Suprapubic skin (tissue), 4 donors: ENCODE results near the gene NFKBIB. TPM values are rescaled to one million over a fixed set of nuclear protein-coding genes. Genes with fewer than 3 reads are reported as not detected.

Experiments
- DNase-seq, 2 donors: peaks; one replicate each; pipeline ENCODE4 v3.0.0-alpha.2; 2019; ENCODE audit warnings: low spot score in 2 of 2
- H3K27ac ChIP-seq: fragments of 200-600 bp; sonication (generic); one replicate; pipeline ENCODE4 v1.5.1; 2019
- H3K27me3 ChIP-seq: fragments of 200-600 bp; sonication (generic); one replicate; pipeline ENCODE4 v1.5.1; 2019
- H3K36me3 ChIP-seq: fragments of 200-600 bp; sonication (generic); one replicate; pipeline ENCODE4 v1.5.1; 2019
- H3K4me1 ChIP-seq: fragments of 200-600 bp; sonication (generic); one replicate; pipeline ENCODE4 v1.5.1; 2019
- H3K4me3 ChIP-seq: fragments of 200-600 bp; sonication (generic); one replicate; pipeline ENCODE4 v1.5.1; 2019; ENCODE audit warnings: mild to moderate bottlenecking
- H3K9me3 ChIP-seq: fragments of 200-600 bp; sonication (generic); one replicate; pipeline ENCODE4 v1.5.1; 2019
- EP300 ChIP-seq: sonication (generic); formaldehyde crosslinking; IDR thresholded peaks from one replicate; pipeline ENCODE4 v1.6.1; 2017; ENCODE audit warnings: antibody characterized with exemption
- POLR2A ChIP-seq, 2 donors: fragments of 450-650 bp; IDR thresholded peaks; one replicate each; pipeline ENCODE4 v1.6.1; 2017; ENCODE audit warnings: antibody characterized with exemption in 2 of 2, mild to moderate bottlenecking in 2 of 2, moderate library complexity in 2 of 2
- POLR2AphosphoS5 ChIP-seq, 3 donors: sonication (generic); formaldehyde crosslinking; IDR thresholded peaks; one replicate each; pipeline ENCODE4 v1.6.1; 2017; ENCODE audit warnings: antibody characterized with exemption in 3 of 3
- WGBS: methylation state at CpG from one replicate; pipeline ENCODE4 v1.1.5; 2018; 5-methylcytosine and 5-hydroxymethylcytosine counted together
- total RNA-seq, 4 donors: library from RNA; depleted of rRNA; stranded (reverse); fragments of >200 nt; gene quantifications; one replicate each; pipeline ENCODE4 v1.1.0, GENCODE V29; 2016
- TF ChIP-seq, protein P1 (sequence below), 2 donors: fragments of 200-600 bp in 1 of 2; fragments of 450-650 bp in 1 of 2; sonication (generic) in 1 of 2; IDR thresholded peaks; one replicate each; pipeline ENCODE4 v1.5.1; 2016 to 2019; ENCODE audit warnings: antibody characterized with exemption in 2 of 2, mild to moderate bottlenecking in 1 of 2, moderate library complexity in 1 of 2

Gene NFKBIB
- total RNA-seq, 4 donors from 2014 or later = 18.1 to 25.4 (median 21.1) TPM

GRCh38 chr19:38949580-38950367 is 50.0 kb downstream of the NFKBIB start:
- H3K27ac ChIP-seq = no peak overlapping the region
- H3K4me3 ChIP-seq = peak overlapping the region; percentile 42
- peak; percentile 90 for DNase-seq
- no peaks in the 10 kb centered on the region for H3K9me3 ChIP-seq
- H3K4me1 ChIP-seq = peaks cover 7% of the 10 kb centered on the region
- WGBS = 11% methylated on average over 36 of the region's 72 CpGs
- TF ChIP-seq POLR2A (IDR thresholded peaks at IDR 0.05) = no peak
- H3K36me3 ChIP-seq = peaks cover 19% of the 10 kb centered on the region
- no peaks in the 10 kb centered on the region for H3K27me3 ChIP-seq

DNA sequence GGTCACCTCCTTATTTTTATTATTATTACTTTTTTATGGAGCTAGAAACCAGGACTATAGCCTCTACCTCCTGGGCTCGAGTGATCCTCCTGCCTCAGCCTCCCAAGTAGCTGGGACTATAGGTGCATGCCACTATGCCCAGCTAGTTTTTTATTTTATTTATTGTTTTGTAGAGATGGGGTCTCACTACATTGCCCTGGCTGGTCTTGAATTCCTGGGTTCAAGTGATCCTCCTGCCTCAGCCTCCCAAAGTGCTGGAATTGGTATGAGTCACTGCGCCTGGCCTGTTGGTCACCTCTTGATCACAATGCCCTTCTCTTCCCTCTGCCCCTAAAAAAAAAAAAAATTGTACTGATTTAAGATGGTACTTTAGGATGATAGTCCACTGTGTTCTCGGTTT is 51.4 kb downstream of the NFKBIB start:
- Histone ChIP-seq H3K27me3 (no peaks in the 10 kb centered on the region), H3K27ac (no peak overlapping the region), H3K36me3 (peaks cover 12% of the 10 kb centered on the region), H3K4me1 (peaks cover 7% of the 10 kb centered on the region), H3K4me3 (no peak overlapping the region), H3K9me3 (no peaks in the 10 kb centered on the region)
- no peak for TF ChIP-seq POLR2AphosphoS5 (IDR thresholded peaks at IDR 0.05)
- no peak for TF ChIP-seq EP300
- TF ChIP-seq, protein P1, sequence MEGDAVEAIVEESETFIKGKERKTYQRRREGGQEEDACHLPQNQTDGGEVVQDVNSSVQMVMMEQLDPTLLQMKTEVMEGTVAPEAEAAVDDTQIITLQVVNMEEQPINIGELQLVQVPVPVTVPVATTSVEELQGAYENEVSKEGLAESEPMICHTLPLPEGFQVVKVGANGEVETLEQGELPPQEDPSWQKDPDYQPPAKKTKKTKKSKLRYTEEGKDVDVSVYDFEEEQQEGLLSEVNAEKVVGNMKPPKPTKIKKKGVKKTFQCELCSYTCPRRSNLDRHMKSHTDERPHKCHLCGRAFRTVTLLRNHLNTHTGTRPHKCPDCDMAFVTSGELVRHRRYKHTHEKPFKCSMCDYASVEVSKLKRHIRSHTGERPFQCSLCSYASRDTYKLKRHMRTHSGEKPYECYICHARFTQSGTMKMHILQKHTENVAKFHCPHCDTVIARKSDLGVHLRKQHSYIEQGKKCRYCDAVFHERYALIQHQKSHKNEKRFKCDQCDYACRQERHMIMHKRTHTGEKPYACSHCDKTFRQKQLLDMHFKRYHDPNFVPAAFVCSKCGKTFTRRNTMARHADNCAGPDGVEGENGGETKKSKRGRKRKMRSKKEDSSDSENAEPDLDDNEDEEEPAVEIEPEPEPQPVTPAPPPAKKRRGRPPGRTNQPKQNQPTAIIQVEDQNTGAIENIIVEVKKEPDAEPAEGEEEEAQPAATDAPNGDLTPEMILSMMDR (IDR thresholded peaks at IDR 0.05) = no peak
- TF ChIP-seq POLR2A (IDR thresholded peaks at IDR 0.05) = no peak
- no peak for DNase-seq
- WGBS = 97% methylated on average over 3 of the region's 3 CpGs

DNA sequence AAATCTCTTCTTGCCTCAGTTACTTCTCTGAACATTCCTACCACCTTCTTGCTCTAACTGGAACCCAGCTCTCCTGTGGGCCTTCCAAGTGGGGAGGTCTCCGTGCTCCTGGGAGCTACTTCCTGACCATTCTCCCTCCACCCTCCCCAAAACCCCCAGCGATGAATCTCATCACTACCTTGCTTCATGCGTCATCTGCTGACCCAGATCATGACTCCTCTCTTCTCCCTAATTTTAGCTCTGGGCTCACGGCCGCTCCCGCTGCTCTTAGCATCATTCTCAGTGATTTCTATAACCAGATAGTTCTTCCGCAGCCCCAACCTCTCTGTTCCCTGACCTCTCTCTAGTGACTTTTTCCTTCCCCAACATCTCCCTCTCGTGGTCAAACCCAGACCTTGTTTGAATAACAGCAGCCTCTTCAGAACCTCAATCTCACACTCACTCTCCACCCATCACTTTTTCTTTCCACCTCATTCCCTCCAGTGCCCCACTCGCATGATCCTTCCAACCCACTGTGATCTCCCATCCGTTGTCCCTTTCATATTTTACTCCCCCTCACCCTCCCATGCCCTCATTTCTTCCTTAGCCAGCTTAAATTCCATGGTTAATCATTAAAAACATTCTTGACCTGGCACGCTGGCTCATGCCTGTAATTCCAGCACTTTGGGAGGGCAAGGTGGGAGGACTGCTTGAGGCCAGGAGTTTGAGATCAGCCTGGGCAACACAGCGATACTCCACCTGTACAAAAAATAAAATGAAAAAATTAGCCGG is 52.8 kb downstream of the NFKBIB start:
- H3K9me3 ChIP-seq = no peaks in the 10 kb centered on the region
- no peak overlapping the region for H3K4me3 ChIP-seq
- DNase-seq = no peak
- H3K4me1 ChIP-seq = peaks cover 7% of the 10 kb centered on the region
- peaks cover 8% of the 10 kb centered on the region for H3K36me3 ChIP-seq
- TF ChIP-seq POLR2AphosphoS5 (IDR thresholded peaks at IDR 0.05) = no peak
- TF ChIP-seq, protein P1 (IDR thresholded peaks at IDR 0.05) = no peak
- no peak for TF ChIP-seq POLR2A (IDR thresholded peaks at IDR 0.05)
- no peak for TF ChIP-seq EP300
- no peaks in the 10 kb centered on the region for H3K27me3 ChIP-seq
- WGBS = 76% methylated on average over 13 of the region's 13 CpGs
- H3K27ac ChIP-seq = no peak overlapping the region

DNA sequence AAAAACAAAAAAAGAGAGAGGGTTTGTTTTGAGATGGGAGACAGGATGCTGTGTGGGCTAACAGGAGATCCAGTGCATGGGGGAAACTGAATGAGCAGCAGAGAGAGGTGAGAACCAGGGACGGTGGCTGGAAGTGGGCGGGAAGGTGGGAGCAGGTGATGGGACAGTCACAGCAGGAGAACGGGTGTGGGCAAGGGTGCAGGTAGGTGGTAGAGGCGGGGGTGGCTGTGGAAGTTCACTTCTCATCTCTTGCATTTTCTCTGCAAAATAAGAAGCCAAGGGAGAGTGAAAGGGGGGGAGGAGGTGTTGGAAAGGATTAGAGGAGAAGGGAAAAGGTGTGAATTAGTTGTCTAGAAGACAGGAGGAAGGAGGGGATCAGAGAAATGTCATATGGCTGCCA is 53.9 kb downstream of the NFKBIB start:
- no peak overlapping the region for H3K4me3 ChIP-seq
- H3K36me3 ChIP-seq = peaks cover 5% of the 10 kb centered on the region
- no peaks in the 10 kb centered on the region for H3K27me3 ChIP-seq
- no peak overlapping the region for H3K27ac ChIP-seq
- 76% methylated on average over 4 of the region's 4 CpGs for WGBS
- TF ChIP-seq POLR2AphosphoS5 (IDR thresholded peaks at IDR 0.05) (no peak), POLR2A (IDR thresholded peaks at IDR 0.05) (no peak), EP300 (no peak)
- TF ChIP-seq, protein P1 (IDR thresholded peaks at IDR 0.05) = no peak
- H3K4me1 ChIP-seq = peaks cover 7% of the 10 kb centered on the region
- no peaks in the 10 kb centered on the region for H3K9me3 ChIP-seq
- no peak for DNase-seq

- no peak for DNase-seq
- Histone ChIP-seq H3K4me3 (no peak overlapping the region), H3K27me3 (no peaks in the 10 kb centered on the region), H3K36me3 (peaks cover 5% of the 10 kb centered on the region), H3K9me3 (no peaks in the 10 kb centered on the region), H3K4me1 (no peaks in the 10 kb centered on the region), H3K27ac (no peak overlapping the region)
- TF ChIP-seq EP300 = no peak
- WGBS = 88% methylated on average over 2 of the region's 2 CpGs
These were observed 56.5 kb downstream of the NFKBIB start for GRCh38 chr19:38956264-38956663.

- Histone ChIP-seq H3K36me3 (peaks cover 5% of the 10 kb centered on the region), H3K27ac (no peak overlapping the region), H3K4me3 (no peak overlapping the region), H3K27me3 (no peaks in the 10 kb centered on the region), H3K9me3 (no peaks in the 10 kb centered on the region), H3K4me1 (peaks cover 11% of the 10 kb centered on the region)
- TF ChIP-seq POLR2AphosphoS5 (IDR thresholded peaks at IDR 0.05) (no peak), EP300 (no peak), POLR2A (IDR thresholded peaks at IDR 0.05) (no peak)
- TF ChIP-seq, protein P1 (IDR thresholded peaks at IDR 0.05) = no peak
- 97% methylated on average over 2 of the region's 2 CpGs for WGBS
- no peak for DNase-seq
These were observed 58.5 kb downstream of the NFKBIB start for GRCh38 chr19:38958301-38958700.
